Stimulated activated CD8-positive, alpha-beta memory T cell treated with anti-CD3 and anti-CD28 coated beads, Interleukin-12 subunit alpha, Interleukin-12 subunit beta, amount 100 ng/mL, for 4 hours (primary cell): Measurements from ENCODE around the gene PHPT1.
"Not testable (repeated sequence)": the region's sequence is repeated elsewhere in the genome, so short reads cannot be mapped to it uniquely, and the experiment has no call there.

Source experiments
- DNase-seq: peaks from one replicate; pipeline ENCODE4 v3.0.0-alpha.2; 2020; ENCODE audit warnings: low read depth

PHPT1 gene

GRCh38 chr9:136860933-136861873 lies 12.0 kb downstream of the PHPT1 start:
- DNase-seq, result no peak

GRCh38 chr9:136861874-136862457 lies 12.8 kb downstream of the PHPT1 start:
- no peak for DNase-seq

DNA sequence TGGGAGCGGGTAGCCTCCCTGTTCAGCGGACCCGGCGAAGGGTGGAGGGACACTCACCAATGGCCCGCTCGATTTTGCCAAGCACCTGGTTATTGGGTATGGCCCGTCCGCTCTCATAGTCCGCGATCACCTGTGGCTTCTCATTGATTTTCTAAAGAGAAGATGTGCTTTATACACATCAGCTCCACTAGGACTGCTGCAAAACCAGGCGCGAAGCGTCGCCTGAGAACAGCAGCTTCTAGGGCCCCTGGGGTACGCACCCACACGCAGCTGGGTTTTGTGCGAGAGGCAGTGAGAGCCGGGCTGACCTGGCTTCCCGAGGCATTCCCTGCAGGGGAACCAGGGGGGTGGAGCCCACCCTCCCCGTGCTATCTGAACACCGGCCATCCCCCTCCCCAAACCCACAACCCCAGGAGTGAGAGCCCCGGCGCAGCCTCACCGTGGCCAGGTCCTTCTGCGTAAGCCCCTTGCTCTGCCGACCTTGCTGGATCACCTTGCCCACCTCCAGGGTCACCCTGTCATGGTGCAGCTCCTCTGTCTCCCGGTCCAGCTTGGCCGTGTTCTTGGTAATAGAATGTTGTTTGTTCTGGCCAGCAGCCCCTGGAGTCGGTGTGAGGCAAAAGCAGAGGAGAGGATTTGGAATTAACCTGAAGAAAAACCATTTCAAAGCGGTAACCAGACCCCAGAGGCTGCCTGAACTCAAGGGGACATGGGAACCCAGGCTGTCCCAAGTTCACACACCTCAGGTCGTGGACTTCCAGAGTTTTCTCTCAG lies 13.8 kb downstream of the PHPT1 start:
- DNase-seq, result no peak

GRCh38 chr9:136863623-136864273 lies 14.5 kb downstream of the PHPT1 start:
- no peak for DNase-seq

- no peak for DNase-seq
Measured at GRCh38 chr9:136865041-136865767, 16.0 kb downstream of the PHPT1 start.

GRCh38 chr9:136865768-136866103 lies 16.5 kb downstream of the PHPT1 start:
- DNase-seq, result no peak

- not testable (repeated sequence) for DNase-seq
Measured at GRCh38 chr9:136866898-136867421, 17.8 kb downstream of the PHPT1 start.

DNA sequence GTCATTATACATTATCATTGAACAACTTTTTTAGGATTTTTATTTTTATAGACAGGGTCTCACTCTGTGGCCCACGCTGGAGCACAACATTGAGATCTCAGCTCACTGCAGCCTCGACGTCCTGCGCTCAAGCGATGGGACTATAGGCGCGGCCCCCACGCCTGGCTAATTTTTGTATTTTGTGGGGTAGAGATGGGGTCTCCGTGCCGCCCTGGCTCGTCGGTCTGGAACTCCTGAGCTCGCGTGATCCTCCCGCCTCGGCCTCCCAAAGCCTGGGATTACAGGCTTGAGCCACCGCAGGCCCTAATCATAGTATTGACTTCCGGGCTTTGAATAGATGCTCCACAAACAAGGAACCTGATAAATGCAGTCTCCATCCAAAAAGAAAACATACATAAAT lies 18.3 kb downstream of the PHPT1 start:
- DNase-seq, result no peak

DNA sequence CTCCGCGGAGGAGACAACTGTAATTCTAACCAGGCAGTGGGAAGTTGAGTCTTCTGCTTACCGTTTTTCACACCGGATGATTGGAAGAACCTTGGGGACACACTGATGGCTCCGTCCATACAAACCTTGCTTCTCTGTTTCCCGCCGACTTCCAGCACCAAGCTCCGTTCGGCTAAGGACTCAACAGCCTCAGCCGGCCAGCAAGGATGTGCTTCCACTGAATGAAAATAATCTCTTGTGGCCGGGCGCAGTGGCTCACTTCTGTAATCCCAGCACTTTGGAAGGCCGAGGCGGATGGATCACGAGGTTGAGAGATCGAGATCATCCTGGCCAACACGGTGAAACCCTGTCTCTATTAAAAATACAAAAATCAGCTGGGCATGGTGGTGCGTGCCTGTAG lies 18.7 kb downstream of the PHPT1 start:
- DNase-seq, result no peak

GRCh38 chr9:136868644-136869043 lies 19.4 kb downstream of the PHPT1 start:
- no peak for DNase-seq

GRCh38 chr9:136869611-136870010 lies 20.4 kb downstream of the PHPT1 start:
- DNase-seq, result not testable (repeated sequence)

- no peak for DNase-seq
Measured at GRCh38 chr9:136875155-136875554, 25.9 kb downstream of the PHPT1 start.

GRCh38 chr9:136876476-136876875 lies 27.3 kb downstream of the PHPT1 start:
- no peak for DNase-seq

DNA sequence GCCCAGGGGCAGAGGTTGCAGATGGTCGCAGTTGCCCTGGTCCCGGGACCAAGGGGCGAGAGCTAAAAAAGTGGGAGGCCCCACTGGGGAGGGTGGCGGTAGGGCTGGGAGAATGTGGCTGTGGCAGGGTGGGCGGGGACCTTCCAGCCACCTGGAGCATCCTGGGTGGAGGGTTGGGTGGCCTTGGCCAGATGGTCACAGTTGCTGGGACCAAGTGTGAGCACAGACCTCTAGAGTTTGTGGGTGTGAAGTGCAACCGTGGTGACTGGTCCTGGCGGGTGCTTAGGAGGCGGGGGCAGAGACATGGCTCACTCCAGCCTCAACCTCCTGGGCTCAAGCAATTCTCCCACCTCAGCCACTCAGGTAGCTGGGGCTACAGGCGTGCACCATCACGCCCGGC lies 31.4 kb downstream of the PHPT1 start:
- DNase-seq, result no peak

GRCh38 chr9:136881691-136882108 lies 32.5 kb downstream of the PHPT1 start:
- DNase-seq, result no peak

- peak; percentile 87 for DNase-seq
Measured at GRCh38 chr9:136882109-136882946, 33.1 kb downstream of the PHPT1 start.

GRCh38 chr9:136882947-136883283 lies 33.7 kb downstream of the PHPT1 start:
- DNase-seq, result not testable (repeated sequence)

- not testable (repeated sequence) for DNase-seq
Measured at GRCh38 chr9:136883670-136884069, 34.5 kb downstream of the PHPT1 start.

DNA sequence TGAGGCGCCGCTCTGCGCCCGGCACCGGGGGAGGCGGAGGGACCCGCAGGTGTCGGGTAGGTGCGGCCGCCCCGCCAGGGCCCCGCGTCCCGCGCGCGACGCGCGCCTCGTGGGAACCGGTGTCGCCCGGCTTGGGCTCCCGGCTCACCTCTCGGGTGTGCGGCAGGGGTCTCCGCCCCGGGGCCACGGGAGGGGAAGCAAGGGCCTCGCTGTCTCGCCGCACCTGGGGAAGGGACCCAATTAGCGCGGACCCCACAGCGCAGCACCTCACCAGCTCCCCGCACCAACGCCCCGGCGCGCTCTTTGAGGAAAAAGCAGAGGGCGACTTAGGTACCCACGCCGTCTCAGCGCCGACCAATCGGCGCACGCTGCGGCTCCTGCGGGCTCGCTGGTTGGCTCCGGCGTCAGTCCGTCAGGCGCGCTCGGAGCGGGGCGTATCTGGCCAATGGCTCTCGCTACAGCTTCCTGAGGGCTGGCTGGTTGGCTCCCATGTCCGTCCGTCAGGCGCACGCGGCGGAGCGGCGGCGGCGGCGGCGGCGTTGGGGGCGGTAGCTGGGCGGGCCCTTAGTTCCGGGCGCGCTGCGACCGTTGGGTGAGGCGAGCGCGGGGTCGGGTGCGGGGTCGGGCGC lies 36.9 kb downstream of the PHPT1 start, which contains the start of gene TRAF2:
TRAF2 (plus strand) TSS at position 567 of the 629 bp plus-strand sequence. CDS start 12,225 bp downstream, outside the sequence.
- DNase-seq, result peak; percentile 97
